ENCODE data around the gene SLC9C1. TPM values are rescaled to one million over a fixed set of nuclear protein-coding genes. Genes with fewer than 3 reads are reported as not detected.

SLC9C1 gene
- total RNA-seq, 4 donors from 2014 or later: 0.67 to 12.4 (median 1.7) TPM; not detected in 1

GRCh38 chr3:112132554-112132953 is 161.5 kb downstream of the SLC9C1 start:
- Histone ChIP-seq H3K9me3 (no peaks in the 10 kb centered on the region), H3K36me3 (no peaks in the 10 kb centered on the region), H3K27me3 (no peaks in the 10 kb centered on the region), H3K27ac (peak overlapping the region in 3 of 4 donors; percentile 11 to 71 (median 29)), H3K4me3 (peak overlapping the region in 2 of 4 donors; percentile 2 to 22), H3K4me1 (peaks cover 0 to 13% (median 0%) of the 10 kb centered on the region in 4 donors)
- DNase-seq: no peak
- TF ChIP-seq POLR2A (IDR thresholded peaks at IDR 0.05) (no peak), CTCF (IDR thresholded peaks at IDR 0.05) (no peak)

- Histone ChIP-seq H3K36me3 (no peaks in the 10 kb centered on the region), H3K27me3 (no peaks in the 10 kb centered on the region), H3K4me3 (no peak overlapping the region), H3K27ac (peak overlapping the region in 1 of 4 donors; percentile 71), H3K9me3 (no peaks in the 10 kb centered on the region), H3K4me1 (peaks cover 0 to 13% (median 0%) of the 10 kb centered on the region in 4 donors)
- DNase-seq: no peak
- no peak for TF ChIP-seq POLR2A (IDR thresholded peaks at IDR 0.05)
- TF ChIP-seq CTCF (IDR thresholded peaks at IDR 0.05): no peak
These were observed 161.9 kb downstream of the SLC9C1 start for GRCh38 chr3:112132088-112132487.

- TF ChIP-seq POLR2A (IDR thresholded peaks at IDR 0.05) (no peak), CTCF (IDR thresholded peaks at IDR 0.05) (no peak)
- H3K9me3 ChIP-seq: no peaks in the 10 kb centered on the region
These were observed 162.9 kb downstream of the SLC9C1 start for GRCh38 chr3:112131111-112131510.

GRCh38 chr3:112130638-112130993 is 163.4 kb downstream of the SLC9C1 start:
- Histone ChIP-seq H3K9me3 (no peaks in the 10 kb centered on the region), H3K4me1 (peaks cover 0 to 16% (median 0%) of the 10 kb centered on the region in 4 donors), H3K27ac (peak overlapping the region in 1 of 4 donors; percentile 55), H3K36me3 (no peaks in the 10 kb centered on the region), H3K4me3 (no peak overlapping the region), H3K27me3 (no peaks in the 10 kb centered on the region)
- TF ChIP-seq POLR2A (IDR thresholded peaks at IDR 0.05) (no peak), CTCF (IDR thresholded peaks at IDR 0.05) (no peak)
- DNase-seq: no peak

More at GRCh38 chr3:112131111-112131510, 162.9 kb downstream of the SLC9C1 start:
- Histone ChIP-seq H3K27me3 (no peaks in the 10 kb centered on the region), H3K4me3 (no peak overlapping the region), H3K27ac (no peak overlapping the region), H3K36me3 (no peaks in the 10 kb centered on the region), H3K4me1 (peaks cover 0 to 16% (median 0%) of the 10 kb centered on the region in 4 donors)
- no peak for DNase-seq

- Histone ChIP-seq H3K27me3 (no peaks in the 10 kb centered on the region), H3K4me1 (peaks cover 0 to 16% (median 0%) of the 10 kb centered on the region in 4 donors), H3K36me3 (no peaks in the 10 kb centered on the region), H3K9me3 (no peaks in the 10 kb centered on the region), H3K27ac (peak overlapping the region in 2 of 4 donors; percentile 16 to 55), H3K4me3 (no peak overlapping the region)
- TF ChIP-seq POLR2A (IDR thresholded peaks at IDR 0.05): no peak
- TF ChIP-seq CTCF (IDR thresholded peaks at IDR 0.05): no peak
- no peak for DNase-seq
These were observed 163.9 kb downstream of the SLC9C1 start for GRCh38 chr3:112129925-112130637.
